GM18502 (cell line): ENCODE results near the gene ANKRD35.

Experiments used
- ATAC-seq: cut with Tn5 transposase; IDR thresholded peaks from one replicate; pipeline ENCODE4 v1.9.1; 2021; ENCODE audit warnings: mild to moderate bottlenecking; ENCODE audit not compliant: unreplicated experiment, poor library complexity

ANKRD35 gene

DNA sequence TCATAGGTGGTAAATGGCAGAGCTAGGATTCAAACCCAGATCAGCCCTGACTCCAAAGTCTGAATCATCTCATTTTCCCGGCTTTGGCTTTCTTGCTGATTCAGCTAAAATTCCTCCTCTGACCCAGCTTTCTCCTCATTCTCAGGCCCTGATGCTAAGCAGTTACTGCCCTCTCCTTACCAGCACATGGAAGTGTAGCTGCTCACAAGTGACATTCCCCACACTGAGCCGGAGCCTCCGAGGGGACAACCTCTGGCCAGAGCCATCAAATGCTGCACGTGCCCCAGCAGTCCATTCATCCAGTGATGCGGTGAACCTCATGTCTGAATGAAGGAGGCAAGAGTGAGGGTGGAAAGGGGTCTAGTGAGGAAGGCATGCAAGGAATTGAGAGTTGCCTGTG, 13.1 kb upstream of the ANKRD35 start:
- no peak for ATAC-seq

DNA sequence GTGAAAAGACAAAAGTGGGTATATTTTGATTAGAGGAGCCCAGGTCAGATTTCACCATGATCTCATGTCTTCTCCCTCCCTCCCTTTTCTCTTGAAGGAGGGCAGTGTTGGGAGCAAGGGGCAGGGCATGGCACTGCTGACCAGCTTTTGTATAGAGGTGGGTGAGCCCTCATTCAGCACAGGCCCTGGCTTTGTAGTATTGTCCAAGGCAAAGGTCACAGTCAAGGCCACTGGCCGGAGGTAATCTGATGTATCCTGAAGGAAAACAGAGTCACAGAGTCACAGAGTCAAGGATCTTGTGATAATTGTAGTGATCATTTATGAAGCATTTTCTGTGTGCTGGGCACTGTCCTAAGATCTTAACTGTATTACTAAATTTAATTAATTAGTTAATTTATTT, 12.3 kb upstream of the ANKRD35 start:
- no peak for ATAC-seq

DNA sequence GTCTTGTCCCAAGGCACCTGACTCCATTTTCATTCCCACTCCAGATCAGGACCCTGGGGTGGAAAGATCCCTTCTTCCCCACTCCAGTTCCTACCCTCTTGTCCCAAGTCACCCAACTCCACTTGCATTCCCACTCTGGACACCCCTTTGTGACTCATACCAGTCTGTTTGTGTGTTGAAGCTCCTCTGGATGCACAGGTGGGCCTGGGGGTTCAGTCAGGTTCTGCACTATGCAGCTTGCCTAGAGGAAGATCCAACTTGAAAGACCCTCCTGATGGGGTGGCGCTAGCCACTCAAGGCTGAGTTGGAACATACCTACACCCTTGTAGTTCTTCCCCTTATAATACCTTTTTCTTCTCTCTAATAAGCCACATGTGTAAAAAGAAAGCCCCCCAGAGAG, 9.8 kb upstream of the ANKRD35 start:
- ATAC-seq: no peak

DNA sequence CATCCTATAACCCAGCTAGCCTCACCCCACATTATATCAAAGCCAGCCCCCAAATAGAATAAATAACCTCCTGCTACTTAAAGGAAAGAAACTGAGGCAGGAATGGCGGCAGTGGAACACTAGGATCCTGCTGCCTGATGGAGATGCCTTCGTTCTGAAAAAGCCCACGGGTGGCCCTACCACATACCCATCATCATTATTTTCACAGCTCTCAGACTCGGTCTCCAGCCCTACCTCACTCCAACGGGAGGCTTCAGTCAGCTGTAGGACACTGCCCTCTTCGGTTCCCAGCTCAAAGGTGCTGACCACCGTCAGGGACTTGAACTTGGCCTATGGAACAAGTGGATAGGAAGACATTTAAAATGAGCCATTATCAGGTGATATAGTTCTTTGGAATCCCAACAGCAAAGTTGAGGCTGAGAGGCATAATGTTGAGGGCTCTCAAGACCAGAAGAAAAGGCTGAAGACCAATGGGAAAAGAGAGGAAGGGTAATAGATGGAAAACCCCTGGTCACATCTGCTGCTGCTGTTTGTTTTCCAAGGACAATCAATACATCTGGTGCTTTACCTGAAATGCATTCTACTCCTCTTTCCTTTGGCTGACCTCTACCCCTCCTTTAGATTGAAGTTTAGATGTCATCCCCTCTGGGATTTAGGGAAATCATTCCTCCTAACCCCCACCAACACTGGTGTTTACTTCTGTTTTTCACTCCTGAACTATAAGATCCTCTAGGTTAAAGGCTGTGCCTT, 7.8 kb upstream of the ANKRD35 start:
- no peak for ATAC-seq

DNA sequence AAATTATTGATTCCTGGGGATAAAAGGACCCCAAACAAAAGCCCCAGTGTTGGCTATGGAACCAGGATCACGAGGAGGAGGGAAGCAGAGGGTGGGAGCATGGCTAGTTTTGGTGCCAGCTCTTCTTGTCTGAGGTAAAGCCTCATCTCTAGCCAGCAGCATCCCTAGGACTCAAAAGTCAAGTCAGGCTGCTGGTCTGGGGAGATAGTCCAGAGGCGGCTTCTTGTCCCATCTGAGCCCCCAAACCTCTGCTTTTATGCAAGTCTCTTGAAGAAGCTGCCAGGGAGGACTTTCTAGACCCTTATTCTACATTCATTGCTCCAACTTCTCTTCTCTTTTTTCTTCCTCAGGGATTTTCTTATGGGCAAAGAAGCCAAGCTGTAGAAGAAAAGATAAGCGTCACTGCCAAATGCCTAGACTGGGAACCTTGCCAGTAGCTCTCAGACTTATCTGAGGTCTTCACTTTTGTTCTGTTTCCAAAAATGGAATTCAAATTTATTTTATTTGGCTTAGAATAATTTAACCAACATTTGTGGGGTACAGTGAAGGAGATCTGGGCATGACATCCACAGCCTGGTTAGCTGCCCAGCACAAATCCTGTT, 6.9 kb upstream of the ANKRD35 start:
- no peak for ATAC-seq

DNA sequence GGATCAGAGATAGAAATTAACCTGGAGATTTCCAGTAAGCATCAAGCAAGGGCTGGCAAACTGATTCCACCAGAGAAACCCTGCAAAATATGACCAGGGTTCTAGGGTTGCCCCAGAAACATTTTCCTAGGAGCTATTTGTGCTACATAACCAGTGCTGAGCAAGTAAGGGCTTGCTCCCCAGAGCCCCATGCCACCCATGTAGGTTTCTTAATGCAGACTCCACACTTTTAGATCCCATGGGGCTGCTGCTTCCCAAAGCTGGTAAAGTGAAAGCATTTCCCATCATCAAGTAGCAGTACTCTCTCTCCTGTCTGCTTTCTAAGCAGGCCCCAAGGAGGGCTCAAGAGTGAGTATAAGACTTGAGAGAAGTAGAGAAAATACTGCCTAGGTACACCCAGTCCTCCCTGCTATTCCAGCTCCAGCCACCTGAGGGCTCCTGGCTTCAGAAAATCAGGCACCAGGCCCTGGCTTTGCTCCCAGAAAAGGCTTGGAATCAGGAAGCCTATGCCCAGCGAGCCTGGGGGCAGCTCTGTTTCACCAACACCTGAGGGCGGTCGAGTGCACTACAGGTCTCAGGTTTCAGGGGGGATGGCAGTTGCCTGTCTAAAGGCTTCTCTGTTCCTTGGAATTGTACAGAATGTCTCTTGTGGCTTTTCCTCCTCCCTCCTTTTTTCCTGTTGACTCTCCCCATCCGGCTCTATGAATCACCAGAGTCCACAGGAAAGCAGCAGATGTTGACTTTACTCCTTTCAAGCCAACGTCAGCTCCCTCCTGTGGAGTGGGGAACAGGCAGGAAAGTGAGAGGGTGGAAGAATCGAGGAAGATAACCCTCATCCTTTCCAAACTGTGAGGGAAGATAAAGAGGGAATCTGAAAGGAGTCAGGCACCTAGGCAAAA, 6.2 kb upstream of the ANKRD35 start:
- no peak for ATAC-seq

DNA sequence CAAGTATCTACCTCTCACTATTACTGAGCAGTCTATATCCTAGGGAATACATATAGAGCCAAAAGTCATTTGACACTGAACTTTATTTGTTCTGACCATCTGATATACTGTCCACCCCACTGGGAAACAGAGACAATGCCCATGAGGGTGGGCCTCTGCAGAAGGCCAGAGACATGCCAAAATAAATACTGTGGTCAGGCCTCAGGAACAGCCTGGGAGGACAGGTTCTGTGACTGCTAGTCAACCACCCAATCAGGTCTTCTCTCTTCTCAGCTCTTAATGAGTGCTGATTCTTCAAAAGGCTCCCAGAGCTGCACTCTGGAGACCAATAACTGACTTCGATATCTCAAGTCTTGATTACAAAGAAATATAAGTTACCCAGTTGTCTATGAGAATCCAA, 5.5 kb upstream of the ANKRD35 start:
- ATAC-seq: no peak

DNA sequence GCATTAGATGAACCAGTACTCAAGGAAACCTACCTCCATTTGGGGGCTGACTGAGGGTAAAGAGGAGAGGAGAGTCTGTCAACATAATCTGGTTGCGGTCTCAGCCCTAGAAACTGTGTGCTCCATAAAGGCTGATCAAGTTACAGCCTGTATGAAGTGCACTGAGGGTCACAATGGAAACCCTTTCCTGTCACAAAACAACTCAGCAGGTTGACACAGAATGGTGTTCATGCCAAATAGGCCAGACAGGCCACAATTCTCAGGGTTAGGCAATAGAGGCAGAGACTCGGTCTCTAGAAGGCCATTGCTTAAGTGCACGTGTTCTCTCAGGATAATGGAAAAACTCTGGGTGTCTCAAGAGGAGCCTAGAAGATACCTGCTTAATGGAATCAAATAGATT, 4.1 kb upstream of the ANKRD35 start:
- no peak for ATAC-seq

DNA sequence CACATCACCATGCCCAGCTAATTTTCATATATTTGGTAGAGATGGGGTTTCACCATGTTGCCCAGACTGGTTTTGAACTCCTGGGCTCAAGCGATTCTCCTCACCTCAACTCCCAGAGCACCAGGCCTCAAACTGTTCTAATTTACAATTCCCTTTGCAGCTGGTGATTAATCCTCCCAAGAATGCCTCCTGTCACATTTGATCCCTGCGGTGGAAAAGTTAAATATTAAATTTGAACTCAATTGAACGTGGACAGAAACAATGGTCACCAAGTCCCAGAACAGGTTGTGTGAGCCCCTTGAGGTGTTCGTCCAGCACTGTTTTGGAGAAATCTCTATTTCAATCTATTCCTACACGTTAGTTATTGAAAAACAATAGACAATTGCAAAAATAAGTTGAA, 2.0 kb upstream of the ANKRD35 start:
- ATAC-seq: no peak

DNA sequence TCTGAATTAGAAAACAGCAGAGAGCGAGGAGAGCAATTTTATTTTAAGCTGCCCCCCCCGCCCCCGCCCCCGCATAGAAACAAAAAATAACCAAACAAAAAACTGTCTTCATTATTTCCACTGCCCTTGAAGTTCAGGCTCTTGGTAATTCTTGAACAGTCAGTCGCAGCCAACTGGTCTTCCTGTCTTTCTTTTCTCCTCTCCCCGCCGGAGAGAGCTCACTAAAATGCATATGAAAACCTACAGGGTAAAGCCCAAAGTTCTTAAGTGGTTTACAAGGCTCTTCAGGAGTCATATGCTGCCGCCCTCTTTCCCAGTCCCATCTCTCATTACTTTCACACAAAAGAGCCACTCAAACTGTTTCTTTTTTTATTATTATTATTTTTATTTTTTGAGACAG, 1.1 kb upstream of the ANKRD35 start:
- ATAC-seq: no peak

DNA sequence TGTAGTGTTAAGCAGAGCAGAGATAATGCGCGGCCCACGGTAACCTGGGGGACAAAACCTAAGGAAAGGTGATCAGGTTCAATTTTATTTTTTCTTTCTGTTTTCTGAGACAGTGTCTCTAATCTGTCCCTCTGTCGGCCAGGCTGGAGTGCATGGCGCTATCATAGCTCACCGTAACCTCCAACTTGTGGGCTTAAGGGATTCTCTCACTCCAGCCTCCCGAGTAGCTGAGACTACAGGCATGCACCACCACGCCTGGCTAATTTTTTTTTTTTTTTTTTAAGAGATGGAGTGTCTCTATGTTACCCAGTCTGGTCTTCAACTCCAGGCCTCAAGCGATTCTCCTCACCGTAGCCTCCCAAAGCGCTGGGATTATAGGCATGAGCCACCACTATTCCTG, 724 bp upstream of the ANKRD35 start:
- ATAC-seq: no peak

DNA sequence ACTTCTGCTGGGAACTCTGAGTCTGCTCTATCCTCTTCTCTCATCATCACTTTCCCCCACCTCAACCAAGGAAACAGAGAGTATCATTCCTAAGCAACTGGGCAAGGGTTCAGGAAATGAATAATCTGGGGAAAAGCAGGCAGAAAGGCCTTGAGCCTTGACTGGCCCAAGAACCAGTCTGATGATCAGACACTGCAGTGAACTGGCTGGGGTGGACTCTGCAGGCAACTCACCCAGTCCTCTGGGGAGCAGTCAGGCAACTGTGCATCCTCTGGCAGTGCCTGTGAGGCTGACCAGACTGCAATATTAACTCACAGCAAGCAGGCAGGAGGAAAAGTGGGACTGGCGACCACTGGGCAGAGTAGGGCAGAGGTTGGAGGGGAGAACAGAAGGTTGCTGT, 991 bp downstream of the ANKRD35 start:
- no peak for ATAC-seq

DNA sequence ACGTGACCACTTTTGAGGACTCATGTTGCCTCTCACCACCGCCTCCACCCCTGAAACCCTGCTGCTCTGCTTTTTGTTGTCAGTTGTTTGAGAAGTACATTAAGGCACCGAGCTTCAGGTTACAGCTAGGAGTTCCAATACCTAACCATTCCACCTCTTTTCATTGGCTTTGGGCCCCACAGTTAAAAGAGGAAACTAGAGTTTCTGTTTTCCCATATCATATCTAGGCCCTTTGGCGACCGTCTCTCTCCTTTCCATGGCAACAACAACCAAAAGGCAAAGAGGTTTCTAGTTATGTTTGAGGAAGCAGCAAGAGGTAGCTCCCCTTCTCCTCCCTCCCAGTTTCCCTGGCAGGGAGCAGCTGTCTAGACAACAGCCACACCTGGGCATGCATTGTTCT, 5.9 kb downstream of the ANKRD35 start:
- no peak for ATAC-seq

DNA sequence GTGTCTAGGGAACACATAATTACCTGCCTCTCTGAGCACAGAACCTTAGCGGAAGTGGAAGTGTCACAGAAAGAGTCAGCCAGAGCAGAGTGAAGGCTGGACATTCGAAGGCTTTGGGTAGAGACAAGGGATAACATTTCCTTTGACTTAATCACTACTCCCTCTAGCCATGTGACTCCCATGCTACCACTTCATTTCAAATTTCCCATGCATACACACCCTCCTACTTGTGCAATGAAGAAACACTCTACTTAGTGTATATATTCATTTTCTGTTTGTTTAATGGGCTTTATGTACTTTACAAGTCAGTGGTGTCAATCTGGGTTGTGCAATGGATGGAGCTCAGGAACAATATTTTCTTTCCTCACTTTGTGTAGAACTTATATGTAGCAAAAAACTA, 6.9 kb downstream of the ANKRD35 start:
- no peak for ATAC-seq

DNA sequence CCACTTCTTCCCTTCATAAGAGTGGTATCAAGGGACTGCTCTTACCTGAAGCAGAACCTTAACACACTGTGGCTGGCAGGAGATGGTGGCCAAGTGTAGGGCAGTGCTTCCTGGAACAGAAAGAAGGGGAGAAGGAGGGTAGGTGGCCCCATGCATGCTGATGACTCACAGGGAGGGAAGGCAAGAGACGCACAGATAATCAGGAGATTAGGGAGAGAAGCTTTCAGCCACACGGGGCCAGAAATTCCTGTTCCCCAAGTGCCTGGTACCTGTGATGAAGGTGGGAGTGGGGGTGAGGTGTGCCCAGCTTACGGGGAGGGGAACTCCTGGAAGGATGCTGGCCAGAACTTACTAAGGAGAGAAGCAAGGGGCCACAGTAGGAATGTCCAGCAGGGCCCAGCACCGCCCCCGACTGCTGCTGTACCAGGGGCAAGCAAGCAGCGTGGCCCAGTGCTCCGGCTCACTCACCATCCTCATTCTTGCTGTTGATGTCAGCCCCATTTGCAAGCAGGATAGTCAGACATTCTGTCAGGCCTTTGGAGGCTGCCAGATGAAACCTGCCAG, 7.7 kb downstream of the ANKRD35 start:
- no peak for ATAC-seq

DNA sequence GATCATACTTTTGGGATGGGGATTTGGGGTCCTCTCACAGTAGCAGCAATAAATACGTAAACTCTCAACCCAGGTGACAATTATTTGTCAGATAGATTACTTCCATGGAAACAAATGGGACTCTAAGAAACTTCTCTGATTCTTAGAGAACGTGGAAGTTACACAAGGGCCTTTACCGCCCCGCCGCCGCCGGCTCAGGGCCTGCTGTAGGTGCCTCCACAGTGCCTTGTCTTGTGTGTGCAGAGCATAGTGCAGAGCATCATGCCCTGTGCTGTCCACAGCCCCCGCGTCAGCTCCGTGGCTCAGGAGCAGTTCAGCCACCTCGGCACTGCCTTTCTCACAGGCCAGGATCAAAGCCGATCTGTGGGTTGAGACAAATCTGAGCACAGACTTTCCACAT, 11.0 kb downstream of the ANKRD35 start:
- ATAC-seq: no peak

DNA sequence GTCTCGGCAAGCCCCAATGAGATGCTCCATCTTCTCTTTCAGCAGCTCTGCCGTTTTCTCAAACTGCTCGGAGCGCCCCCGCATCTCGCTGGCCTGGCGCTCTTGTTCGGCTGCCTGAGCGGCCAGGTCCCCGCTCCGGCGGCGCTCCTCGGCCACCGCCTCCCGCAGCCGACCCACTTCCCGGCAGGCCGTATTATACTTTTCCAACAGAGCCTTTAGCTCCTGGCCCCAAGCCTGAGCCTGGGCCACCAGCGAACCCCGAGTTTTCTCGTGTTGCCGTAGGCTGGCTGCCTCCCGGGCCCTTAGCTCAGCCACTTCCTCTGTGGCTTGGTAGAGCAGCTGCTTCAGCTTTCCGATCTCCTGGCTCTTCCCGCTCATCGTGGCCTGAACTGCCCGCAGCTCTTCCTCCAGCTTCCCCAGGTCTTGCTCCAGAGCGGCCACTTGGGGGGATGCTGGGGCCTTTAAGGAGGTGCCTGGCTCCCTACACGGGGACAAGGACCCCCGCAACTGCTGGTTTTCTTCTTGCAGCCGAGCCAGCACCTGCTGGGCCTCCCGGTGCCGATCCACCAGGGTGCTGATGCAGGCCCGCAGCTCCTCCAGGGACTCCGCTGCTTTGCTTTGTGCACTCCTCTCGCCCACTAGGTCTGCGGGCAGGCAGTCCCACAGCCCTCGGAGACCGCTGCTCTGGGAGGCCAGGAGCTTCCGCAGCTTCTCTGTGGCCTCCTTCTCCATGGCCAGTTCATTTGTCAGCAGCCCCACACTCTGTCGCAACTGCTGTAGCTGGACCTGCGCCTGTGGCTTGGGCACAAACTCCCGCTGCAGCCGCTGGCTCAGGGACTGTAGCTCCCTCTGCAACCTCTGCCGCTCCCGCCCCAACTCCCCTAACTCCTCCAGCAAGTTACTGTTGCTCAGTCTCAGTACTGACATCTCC, 13.4 kb downstream of the ANKRD35 start:
- ATAC-seq: no peak

DNA sequence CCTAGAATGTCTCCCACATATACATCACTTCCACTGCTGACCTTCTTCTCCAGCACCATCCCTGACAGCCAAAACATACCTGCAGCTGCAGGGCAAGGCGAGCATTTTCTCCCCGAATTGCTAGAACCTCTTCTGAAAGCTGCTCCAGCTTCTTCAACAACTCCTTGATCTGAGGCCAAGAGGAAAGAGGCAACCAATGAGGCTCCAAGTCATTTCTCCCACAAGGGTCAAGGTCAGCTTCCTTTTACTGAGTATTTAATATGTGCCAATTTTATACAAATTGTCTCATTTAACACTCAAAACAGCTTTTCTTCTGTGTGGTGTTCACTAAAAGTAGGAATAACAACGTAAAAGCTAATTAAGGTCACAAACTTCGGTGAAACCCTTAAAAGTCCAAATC, 17.4 kb downstream of the ANKRD35 start:
- no peak for ATAC-seq

DNA sequence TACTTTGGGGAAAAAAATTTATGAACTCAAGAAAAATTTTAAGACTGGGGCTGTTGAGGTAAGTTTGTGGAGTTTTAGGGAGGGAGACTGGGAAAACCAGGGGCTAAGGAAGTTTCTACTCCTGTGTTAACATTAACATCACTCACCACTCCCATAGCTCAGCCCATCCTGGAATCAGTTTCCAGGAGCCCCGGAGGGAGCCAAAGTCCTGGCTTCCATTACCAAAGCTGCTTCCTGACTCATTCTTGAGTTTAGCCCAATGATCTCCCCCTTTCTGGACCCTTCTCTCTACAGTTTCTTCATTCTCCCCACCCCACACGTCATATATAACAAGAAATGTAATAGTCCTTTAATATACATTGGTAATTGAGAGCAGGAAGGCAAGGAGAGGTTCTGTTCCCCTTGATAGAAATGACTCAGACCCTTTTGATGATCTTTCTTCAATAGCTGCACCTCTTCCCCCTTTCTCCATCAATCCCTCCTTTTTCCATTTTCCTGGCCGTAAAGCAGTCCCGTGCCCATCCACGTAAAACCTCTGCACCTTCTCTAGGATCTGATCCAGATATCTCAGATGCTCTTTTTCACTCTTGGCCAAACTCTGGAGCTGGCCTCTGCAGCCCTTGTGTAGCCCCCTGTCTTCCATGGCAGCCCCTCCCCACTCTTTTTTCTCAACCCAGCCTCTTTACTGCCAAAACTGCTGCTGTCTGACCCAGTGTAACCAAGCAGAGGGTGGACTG, 22.2 kb downstream of the ANKRD35 start:
- no peak for ATAC-seq
